GM18498 (cell line): ENCODE measurements around the gene SYNC.
"Not testable (repeated sequence)": the region's sequence is repeated elsewhere in the genome, so short reads cannot be mapped to it uniquely, and the experiment has no call there.

ENCODE experiments used
- ATAC-seq: cut with Tn5 transposase; IDR thresholded peaks from one replicate; pipeline ENCODE4 v1.9.1; 2021; ENCODE audit warnings: mild to moderate bottlenecking, moderate library complexity; ENCODE audit not compliant: unreplicated experiment

Gene SYNC

DNA sequence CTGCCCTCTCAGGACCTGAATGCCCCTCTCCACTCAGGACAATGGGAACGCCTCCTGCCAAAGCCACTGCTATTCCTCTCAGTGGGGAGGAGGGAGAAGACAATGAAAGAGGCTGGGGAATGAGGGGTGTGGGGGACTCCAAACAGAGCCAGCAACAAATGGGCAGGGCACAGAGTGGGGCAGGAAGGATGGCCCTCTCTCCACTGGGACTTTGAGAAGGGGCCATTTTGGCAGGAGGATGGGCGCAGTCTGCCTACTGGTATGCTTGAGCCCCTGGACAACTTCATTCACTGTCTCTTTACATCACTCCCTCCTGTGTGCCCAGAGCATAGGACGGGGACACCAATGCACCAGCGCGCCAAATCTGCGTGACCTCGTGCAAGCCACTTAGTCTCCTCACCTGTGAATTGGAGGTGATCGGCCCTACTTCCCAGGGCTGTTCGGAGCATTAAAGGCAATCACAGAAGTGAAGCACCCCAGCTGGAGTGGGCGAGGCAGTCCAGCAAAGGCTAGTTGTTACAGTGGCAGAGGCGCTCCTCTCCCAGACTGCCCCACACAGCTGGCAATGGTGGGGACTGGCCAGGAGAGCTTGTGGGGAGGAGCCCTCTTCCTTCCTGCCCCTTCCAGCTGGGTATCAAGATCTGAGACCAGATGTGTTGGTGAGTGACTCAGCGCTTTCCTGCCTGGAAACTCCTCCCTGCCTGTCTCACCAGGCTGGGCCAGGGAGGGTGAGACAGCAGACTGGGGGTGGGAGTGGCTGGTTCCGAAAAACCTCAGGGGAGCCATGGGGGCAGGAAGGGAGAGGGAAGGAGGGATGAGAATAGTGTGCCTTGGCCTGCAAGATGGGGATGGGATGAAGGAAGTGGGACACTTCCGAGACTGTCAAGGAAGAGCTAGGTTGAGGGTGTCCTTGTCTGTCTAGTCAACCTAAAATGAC, 22.4 kb upstream of the SYNC start:
- ATAC-seq: no peak

DNA sequence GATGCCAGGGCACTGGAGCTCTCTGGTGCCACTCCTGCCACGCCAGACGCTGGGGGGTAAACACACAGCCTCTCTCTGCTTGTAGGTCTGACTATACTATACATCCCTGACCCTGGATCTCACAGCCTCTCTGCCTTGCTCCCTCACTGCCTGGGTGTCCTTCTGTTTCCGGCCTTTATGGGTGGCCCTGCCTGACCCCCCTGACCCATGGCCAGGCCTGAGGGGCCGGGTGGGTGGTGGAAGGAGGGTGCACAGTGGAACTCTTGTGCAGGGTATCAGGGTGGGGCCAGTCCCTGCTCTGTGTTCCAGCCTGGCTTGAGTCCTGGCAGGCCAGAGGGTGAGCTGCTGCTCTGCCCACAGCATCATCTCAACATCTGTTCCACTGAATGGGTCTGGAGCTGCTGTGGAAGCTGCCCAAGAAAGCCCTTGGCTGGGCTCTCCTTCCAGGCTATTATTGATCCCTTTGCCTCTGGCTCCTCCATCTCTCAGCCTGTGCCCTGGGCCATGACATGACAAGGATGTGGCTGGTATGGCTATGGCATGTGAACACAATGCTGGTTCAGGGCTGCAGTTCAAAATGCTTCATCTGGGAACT, 17.2 kb upstream of the SYNC start:
- no peak for ATAC-seq

GRCh38 chr1:32718527-32718926, 16.0 kb upstream of the SYNC start:
- ATAC-seq: no peak

DNA sequence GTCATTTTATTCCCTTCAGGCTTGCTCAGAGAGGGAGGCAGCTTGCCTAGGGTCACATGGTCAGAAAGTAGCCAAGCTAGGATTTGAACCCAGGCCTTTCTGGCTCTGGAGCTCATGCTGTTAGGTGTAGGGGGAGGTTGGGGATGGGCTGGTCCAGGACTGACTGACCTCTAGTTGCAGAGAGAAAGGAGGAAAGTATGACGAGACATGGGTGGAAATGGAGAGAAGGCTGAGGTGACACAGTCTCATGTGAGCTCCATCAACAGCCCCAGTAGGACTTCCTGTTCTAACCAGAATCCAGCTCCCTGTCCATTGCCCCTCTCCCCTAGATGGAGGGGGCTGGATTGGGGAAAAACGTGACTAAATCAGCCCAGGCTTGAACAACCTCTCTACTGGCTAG, 15.5 kb upstream of the SYNC start:
- ATAC-seq: no peak

DNA sequence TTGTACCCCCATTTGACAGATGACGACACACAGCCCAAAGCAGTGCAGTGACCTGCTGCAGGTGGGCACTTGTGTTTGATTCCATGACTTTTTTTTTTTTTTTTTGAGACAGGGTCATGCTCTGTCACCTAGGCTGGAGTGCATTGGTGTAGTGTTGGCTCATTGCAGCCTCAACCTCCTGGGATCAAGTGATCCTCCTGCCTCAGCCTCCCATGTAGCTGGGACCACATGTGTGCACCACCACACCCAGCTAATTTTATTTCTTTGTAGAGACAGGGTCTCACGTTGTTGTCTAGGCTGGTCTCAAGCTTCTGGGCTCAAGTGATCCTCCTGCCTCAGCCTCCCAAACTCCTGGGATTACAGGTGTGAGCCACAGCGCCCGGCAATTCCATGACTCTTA, 14.9 kb upstream of the SYNC start:
- ATAC-seq: no peak

- no peak for ATAC-seq
Measured at GRCh38 chr1:32716312-32717148, 14.0 kb upstream of the SYNC start.

- no peak for ATAC-seq
Measured at GRCh38 chr1:32715901-32716311, 13.3 kb upstream of the SYNC start.

DNA sequence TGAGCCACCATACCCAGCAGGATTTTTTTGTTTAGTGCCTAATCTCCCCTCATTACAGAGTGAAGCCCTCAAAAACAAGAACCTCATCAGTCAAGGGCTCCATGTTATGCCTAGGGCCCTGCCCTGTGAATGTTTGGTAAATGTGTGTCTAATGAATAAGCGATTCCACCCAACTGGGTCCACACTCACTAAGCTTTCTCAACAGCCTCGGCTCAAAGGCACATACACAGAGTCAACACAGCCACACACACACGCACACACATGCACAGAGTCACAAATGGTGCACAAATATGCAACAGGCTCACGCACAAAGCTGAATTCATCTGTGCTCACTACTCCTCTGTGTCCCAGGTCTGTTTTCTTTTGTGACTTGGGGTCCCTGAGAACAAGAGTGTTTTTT, 11.7 kb upstream of the SYNC start:
- no peak for ATAC-seq

DNA sequence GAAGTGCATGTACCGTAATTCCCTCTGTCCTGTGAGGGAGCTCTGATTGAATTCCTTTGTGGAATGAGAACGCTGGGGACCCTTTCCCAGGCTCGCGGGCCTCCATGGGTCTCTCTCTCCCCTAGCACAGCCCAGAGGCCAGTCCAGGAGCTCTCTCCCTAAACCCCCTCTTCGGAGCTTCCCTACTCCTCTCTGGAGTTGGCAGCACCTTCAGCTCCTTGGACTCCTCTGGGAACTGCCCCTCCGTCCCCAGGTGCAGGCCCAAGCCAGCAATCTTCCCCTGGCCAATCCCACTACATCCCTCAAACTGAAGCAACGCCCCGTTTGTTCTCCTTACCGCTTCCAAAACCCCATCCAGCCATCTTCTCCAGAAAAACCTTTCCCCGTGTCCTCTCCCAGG, 10.5 kb upstream of the SYNC start:
- ATAC-seq: no peak

DNA sequence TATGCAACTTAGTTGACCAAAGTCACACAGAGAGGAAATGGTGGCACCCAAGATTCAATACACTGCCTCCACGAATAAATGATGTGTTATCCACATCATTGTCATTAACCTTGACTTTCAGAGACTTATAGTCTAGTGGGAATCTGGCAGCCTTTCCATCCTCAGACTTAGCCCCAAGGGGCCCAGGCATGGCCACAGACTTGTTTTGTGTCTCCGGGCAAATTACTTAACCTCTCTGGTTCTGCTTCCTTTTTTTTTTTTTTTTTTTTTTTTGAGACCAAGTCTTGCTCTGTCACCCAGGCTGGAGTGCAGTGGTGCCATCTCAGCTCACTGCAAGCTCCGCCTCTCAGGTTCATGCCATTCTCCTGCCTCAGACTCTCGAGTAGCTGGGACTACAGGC, 8.7 kb upstream of the SYNC start:
- not testable (repeated sequence) for ATAC-seq

- ATAC-seq: no peak
Measured at GRCh38 chr1:32709476-32709875, 6.9 kb upstream of the SYNC start.

GRCh38 chr1:32709075-32709474, 6.5 kb upstream of the SYNC start:
- no peak for ATAC-seq

DNA sequence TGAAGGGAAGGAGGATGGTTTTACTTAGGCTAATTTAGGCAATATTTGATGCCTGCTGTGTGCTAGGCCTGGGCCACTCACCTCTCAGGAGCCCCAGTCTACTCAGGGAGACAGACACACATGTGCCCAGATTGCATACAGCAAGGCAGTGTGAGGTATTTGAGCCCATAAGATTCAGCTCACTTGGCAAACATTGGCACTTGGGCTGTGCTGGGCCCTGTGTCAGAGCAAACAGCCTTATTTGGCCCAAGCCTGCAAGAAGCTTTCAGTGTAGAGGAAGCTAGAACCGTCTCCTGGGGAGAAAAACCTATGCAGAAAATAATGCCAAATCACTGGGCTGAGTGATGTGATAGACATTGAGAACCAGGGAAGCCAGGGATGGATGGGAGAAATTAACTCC, 3.9 kb upstream of the SYNC start:
- ATAC-seq: no peak

DNA sequence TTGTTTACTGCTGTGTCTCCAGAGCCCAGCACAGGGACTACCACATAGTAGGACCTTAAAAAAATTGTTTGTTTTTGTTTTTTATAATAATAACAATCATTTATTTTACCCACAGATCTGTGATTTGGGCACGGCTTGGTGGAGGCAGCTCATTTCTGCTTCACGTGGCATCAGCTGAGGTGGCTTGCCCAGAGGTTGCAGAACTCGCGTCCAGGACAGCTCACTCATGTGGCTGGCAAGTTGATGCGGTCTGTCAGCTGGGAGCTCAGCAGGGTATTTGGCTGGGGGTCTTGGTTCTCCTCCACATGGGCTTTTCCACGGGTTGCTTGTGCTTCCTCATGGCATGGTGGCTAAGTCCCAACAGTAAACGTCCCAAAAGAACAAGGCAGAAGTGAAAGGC, 2.9 kb upstream of the SYNC start:
- ATAC-seq: no peak

GRCh38 chr1:32703479-32704291, 1.1 kb upstream of the SYNC start:
- ATAC-seq: no peak

- ATAC-seq: no peak
Measured at GRCh38 chr1:32701951-32702598, 495 bp downstream of the SYNC start.

DNA sequence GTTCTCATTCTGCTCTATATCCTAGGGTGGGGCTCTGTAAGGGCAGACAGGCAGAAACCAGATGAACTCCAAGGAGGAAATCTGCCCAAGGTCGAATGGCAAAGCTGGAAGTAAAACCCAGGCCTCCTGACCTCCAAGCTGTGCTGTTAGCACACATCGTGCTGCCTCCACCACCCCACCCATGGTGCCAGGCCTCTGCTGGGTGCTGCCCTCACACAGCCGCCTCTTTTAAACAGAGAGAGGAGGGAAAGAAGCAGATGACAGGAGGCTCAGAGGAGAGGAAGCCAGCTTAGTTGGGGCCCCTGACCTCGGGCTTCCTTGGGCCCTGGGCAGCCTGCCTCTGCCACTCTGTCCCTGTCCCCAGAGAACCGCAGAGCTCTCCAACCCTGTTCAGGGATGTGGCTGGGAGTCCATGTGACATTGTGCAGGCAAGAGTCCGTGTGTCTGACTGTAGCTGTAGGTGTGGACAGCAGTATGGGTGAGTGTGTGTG, 1.1 kb downstream of the SYNC start:
- ATAC-seq: no peak

GRCh38 chr1:32696996-32697395, 5.6 kb downstream of the SYNC start:
- not testable (repeated sequence) for ATAC-seq

GRCh38 chr1:32696041-32696440, 6.5 kb downstream of the SYNC start:
- no peak for ATAC-seq
